Skin epidermis (tissue), 12 donors: ENCODE measurements around the gene DNHD1.

Experiments
- H3K27ac ChIP-seq, 21 experiments: fragments of 200-600 bp; sonication (generic) in 11 of 21; one replicate each; pipeline ENCODE4 v1.5.0; 2020; ENCODE audit warnings: mild to moderate bottlenecking in 3 of 21, inconsistent platforms in 2 of 21, moderate library complexity in 2 of 21
- H3K4me3 ChIP-seq, 7 experiments: fragments of 200-600 bp; sonication (generic) in 2 of 7; one replicate each; pipeline ENCODE4 v1.5.0; 2020; ENCODE audit warnings: inconsistent platforms in 2 of 7, mild to moderate bottlenecking in 2 of 7, moderate library complexity in 1 of 7

Gene DNHD1, protein sequence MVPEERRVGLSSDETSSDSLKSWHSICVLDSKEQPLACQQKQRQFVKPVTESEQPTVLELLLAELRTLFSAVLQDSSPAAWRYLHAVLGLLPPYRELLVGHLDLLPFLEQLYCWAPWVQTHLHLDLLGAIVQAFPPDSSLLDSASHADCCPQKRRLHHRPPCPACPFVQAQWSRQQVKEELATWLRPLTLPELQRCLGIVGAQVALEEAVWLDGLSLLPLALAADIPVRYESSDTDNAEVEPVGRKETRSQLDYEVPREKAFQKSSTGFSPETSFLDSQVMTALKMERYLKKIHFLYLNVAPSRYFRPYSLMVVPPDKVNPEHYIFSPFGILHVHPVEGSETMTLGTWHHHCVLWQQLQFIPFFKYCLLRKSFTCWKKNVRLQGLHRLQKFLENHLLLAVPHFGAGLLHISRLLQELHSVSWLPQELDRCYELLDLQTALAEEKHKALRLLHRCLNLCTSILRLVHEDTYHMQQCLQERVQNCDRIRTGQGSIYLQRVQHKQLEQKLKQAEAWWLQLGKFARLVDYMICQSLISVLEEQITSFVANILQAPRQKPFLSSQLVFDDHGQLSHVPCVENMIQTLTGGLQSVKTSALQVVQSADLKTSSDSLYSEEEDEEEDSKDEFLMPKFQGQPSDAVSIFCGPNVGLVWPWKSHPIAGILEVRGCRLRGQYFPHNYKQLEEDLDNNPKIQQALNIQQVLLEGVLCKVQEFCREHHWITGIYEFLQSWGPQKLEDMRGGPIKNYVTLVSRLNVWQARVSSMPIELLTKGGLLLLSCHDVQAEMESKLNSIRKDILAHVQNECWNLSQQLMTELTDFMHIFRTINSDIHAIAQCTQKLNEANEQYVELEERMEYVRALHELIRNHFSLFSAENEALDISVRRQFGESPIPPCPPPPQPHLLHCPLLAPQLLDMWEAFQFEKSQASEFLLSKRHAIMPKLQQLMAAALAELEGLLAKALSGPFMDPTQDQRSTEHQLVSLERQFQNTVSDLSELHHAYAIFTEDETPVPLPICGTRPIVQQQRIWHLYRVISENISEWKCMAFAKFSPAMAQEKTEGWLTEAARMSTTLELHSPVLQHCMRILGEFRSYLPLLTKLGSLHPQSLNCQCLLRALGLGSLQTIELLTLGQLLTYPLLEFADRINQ (N-terminal part only)

DNA sequence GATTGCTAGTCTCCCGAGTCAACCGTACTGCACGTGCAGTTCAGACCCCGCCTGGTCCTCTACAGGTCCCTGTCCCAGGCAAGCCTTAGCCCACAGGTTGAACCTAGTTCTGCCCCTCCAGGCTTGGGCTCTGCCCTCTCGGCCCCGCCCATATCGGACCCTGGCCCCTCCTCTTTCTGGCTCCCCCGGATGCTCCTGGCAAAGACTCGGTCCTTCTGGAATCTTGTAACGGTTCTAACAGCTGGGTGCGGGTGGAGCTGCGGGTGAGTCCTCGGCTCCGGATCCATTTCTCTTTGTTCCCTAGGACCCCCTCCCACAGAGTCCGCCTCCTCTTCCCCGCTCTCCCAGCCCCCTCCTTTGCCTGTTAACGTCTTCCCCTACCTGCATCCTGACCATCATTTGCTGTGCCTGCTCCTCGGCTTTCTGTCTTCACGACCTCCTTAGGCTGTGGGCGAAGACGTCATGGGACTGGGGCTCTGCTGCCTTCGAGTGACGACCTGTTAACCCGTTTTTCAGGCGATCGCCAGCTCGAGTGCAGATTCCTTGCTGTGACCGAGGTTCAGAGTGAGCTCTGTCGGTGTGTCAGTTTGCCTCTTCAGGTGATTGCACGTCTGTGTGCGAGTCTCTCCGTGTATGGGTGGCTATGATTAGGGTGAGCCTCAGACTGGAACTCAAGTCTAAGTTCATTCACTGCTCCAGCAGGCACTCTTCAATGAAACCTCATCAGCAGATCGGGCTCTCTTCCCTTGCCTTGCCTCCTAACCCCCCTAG is at the start of gene DNHD1:
DNHD1 (plus strand) TSS at position 212 of the 771 bp plus-strand sequence. CDS start 936 bp downstream, outside the sequence.
- Histone ChIP-seq H3K4me3 (no peak within 1 kb of the TSS), H3K27ac (no peak within 1 kb of the TSS)

DNA sequence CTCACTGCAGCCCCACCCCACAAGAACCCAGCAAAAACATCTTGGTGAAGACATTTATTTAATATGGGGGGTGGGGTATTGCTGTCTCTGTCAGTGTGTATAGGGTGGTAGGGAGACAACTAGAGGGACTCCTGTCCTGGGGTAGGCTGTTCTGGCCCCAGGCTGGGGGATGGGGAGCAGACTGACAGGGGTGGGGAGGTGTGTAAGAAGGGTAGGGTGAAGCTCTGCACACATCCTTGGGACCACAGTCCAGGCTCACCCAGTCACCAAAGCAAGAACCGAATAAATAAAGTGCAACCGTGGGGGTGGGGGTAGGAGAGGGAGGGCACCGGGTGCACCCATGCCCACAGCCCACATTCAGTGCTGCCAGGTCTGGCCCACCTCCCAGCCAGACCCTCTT is 48.5 kb upstream of the DNHD1 start:
- H3K4me3 ChIP-seq, result no peak overlapping the region
- no peak overlapping the region for H3K27ac ChIP-seq

DNA sequence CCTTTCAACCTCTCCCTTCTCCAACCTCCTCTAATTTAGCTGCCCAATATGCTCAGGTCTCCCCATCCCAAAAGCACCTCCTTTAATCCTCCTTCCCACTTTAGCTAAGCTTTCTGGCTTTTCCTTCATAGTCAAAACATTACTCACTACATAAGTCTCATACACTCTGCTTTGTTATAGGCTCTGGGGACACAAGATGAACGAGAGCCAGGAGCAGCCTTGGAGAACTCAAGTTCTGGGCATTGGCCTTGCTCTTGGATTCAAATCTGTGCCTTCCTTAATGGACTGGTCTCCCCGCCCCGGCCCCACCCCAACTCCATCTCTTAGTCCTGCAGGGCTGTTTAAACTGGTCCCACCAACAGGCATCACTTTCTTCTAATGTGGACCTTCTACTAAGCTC is 44.9 kb upstream of the DNHD1 start:
- no peak overlapping the region for H3K4me3 ChIP-seq
- H3K27ac ChIP-seq, result no peak overlapping the region

DNA sequence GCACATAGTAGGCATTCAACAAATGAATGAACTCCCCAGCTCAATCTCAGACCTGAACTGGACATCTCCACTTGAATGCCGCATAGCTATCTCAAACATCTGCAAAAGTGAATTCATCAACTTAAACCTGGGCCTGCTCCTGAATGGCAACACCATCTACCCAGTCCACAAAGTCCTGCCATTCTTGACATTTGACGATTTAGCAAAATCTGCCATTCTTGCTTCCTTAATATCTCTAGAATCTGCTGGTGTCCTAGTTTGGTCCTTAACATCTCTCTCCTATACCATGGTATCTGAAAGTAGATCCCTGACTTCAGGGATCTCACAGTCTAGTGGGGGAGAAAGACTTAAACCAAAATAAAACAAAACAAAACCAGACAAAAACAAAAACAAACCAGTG is 43.9 kb upstream of the DNHD1 start:
- H3K4me3 ChIP-seq, result no peak overlapping the region
- no peak overlapping the region for H3K27ac ChIP-seq

DNA sequence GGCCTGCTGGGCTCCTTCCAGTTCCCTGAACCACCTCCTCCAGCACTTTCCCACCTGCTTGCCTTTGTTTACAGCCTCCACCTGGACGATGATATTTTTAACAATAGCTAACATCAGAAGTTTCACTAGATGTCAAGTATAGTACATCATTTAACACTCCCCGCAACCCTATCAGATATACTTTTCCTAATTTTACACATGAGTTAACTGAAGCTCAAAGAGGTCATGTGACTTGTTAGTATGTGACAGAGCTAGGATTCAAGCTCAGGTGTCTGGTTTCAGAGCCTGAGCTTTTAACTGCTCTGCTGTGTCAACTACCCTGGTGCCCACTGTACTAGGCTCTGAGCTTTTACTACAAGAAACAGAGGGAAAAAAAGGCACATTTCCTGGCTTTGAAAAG is 42.0 kb upstream of the DNHD1 start:
- Histone ChIP-seq H3K27ac (no peak overlapping the region), H3K4me3 (no peak overlapping the region)

DNA sequence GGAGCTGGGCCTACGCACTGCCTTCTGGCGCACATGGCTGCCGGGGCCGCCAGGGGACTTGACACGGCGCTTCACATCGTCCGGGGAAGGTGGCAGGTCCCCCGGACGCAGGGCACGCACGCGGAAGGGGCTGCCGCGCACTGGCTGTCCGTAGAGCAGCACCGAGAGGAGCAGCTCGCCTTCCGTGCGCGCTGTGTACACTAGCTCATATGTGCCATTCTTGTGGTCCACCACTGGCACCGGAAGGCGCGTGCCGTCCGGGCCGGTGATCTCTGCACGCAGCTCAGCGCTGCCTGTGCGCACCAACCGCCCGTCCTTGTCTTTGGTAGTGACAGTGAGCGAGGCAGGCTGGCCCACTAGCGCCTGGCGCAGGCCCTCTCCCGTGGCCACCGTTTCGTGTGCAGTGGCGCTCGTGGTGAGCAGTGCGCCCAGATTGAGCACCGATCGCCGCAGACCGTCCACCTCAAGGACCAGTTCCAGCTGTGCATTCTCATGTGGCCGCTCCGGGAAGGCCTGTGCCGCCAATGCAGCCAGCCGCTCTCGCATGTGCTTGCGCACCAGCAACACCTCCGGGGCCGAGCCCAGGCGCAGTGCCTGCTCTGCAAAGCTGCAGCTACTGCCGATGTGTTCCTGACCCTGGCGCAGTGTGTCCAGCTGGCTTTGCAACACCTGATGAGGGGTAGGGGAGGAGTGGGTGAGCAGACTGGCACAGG is 40.6 kb upstream of the DNHD1 start:
- H3K4me3 ChIP-seq, result no peak overlapping the region

DNA sequence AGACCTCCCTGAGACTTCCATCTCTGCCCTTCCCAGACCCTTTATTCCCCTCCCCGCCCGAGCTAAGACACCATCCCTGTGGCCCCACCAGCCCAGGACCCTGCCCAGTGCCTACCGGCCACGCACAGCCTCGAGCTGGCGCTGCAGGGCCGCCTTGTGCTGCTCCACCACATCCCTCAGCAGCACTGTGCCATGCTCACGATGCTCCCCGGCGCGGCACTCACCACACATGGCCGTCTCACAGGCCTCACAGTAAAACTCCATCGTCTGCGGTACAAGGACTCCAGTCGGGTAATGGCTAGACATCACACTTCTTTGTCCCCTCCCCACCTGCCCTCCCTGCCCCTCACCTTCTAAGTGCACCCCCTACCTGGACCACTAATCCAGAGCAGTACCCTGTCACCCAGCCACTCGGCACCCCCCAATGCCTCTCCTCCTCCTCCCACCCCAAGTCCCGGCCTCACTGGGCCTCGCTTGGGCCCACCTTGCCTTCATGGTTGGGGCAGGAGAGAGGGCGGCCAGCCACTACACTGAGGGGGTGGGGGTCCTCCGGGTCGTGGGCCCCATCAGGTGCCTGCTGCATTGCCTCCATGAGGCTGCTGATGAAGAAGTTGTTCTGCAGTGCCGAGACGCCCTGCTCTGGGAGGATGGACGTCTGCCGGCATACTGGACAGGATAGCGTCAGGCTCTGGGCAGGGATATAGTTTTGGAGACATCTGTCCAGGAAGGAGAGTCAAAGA is 39.3 kb upstream of the DNHD1 start:
- no peak overlapping the region for H3K4me3 ChIP-seq
- no peak overlapping the region for H3K27ac ChIP-seq

More for the DNA sequence above, 40.6 kb upstream of the DNHD1 start:
- H3K27ac ChIP-seq, result no peak overlapping the region

DNA sequence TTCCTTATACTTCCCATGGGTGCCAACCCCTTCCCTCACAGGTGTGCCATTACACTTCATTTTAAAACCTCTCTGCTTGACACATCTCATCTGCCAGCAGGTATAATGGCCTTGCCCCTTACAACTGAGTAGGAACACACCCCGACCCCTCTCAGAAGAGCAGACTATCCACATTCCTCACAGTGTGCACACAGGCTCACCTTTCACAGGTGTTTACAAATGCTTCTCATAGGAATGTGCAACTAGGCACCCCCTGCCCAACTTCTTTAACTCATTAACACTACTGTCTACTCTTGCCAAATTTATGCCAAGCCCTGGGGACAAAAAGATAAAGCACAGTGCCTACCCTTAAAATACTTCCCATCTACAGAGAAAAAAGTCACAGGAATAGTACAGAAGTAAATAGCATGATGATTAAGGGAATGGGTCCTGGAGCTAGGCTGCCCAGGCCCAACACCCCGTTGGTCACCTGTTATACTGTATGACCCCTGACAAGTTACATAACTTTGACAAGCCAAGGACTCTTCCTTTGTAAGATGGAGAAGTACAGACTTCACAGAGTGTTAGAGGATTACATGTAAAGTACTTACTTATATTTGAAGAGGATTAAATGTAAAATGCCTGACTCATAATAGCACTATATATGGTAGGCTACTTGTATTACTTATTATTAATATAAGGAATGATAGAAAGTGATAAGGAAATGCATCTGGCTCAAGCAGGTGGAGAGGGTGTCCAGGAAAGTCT is 38.6 kb upstream of the DNHD1 start:
- Histone ChIP-seq H3K4me3 (no peak overlapping the region), H3K27ac (no peak overlapping the region)

DNA sequence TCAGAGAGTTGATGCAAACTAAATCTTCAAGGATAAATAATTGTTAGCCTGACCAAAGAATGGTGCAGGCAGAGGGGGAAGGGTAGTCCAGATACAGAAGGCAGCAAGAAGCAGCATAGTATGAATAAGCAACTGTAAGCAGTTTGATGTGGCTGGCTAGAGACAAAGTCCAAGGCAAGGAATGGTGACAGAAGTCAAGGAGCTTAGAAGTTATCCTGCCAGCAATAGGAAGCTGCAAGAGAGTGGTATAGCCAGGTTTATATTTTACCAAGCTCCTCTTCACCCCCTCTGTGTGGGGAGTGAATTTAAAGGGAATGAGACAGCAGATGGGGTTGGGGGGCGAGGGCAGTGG is 38.0 kb upstream of the DNHD1 start:
- Histone ChIP-seq H3K27ac (no peak overlapping the region), H3K4me3 (no peak overlapping the region)

DNA sequence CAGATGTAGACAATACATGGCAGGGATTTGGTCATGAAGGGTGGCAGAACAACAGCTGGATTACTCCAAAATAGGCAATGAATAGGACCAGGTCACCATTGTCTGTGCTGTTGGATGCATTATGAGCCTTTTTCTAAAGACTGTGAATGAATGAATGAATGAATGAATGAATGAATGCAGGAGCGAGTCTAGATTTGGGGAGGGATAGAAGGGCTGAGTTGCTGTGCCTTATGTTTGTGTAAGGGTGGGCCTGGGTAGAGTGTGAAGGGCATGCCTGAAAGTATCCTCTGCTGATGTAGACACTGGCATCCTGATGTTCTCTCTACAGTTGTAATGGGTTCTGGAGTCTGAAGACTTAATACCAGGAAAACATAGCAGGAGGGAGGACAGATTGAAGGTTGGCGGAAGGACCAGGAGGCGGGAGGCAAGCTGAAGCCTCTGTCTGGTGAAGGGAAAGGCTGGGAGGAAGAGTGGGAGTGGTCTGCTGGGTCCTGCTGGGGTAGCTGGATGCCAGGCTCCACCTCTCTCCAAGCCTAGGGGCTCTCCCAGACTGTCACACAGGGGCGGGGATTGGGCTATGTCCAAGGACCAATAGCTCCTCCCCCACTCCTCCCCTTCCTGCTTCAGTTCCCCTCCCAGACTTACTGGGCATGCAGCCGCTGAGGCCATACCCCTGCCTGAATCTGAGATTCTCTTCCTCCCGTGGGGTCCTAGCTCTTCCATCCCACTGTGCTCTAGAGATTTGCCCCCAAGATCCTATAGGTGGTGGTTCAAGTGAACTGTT is 28.2 kb upstream of the DNHD1 start:
- peak overlapping the region in 7 of 21 experiments; percentile 10 to 66 (median 41) for H3K27ac ChIP-seq
- H3K4me3 ChIP-seq, result no peak overlapping the region

DNA sequence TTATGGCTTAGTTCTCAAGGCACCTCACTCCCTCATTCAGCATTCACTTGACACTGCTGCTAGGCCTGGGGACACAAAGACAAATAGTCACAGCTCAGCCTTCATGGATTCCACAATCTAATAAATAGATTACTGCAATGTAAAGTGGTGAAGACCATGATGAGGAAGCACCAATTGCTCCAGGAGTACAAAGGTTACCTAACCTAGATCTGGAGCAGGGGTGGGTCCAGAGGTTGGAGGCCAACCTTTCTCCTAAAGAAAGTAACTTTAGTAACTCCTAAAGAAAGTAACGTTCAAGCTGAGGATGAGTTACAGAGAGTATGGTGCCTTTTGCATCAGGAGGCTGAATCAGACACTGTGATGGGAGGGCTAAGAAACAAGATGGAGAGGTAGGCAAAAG is 27.5 kb upstream of the DNHD1 start:
- H3K27ac ChIP-seq, result peak overlapping the region in 6 of 21 experiments; percentile 10 to 66 (median 42)
- H3K4me3 ChIP-seq, result no peak overlapping the region

DNA sequence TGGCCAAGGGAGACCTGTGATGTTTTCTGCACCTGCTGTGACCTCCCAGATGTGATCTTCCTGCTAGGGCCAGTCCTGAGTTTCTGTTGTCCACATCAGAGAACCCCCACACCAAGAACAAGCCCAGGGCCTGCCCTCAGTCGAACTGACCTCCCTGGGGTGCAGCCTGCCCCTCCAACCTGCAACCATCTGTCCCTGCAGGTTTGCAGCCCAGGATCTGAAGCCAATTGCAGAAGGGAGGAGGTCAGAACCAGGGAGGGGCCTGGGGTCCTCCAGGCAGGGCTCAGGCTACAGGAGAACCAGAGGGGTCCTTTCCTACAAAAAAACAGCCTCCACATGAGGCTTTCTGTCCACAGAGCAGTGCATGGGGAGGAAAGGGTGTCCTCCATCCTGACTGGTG is 24.1 kb upstream of the DNHD1 start:
- Histone ChIP-seq H3K4me3 (peak overlapping the region; percentile 55 to 83 (median 69)), H3K27ac (peak overlapping the region in 17 of 21 experiments; percentile 8 to 94 (median 84))

DNA sequence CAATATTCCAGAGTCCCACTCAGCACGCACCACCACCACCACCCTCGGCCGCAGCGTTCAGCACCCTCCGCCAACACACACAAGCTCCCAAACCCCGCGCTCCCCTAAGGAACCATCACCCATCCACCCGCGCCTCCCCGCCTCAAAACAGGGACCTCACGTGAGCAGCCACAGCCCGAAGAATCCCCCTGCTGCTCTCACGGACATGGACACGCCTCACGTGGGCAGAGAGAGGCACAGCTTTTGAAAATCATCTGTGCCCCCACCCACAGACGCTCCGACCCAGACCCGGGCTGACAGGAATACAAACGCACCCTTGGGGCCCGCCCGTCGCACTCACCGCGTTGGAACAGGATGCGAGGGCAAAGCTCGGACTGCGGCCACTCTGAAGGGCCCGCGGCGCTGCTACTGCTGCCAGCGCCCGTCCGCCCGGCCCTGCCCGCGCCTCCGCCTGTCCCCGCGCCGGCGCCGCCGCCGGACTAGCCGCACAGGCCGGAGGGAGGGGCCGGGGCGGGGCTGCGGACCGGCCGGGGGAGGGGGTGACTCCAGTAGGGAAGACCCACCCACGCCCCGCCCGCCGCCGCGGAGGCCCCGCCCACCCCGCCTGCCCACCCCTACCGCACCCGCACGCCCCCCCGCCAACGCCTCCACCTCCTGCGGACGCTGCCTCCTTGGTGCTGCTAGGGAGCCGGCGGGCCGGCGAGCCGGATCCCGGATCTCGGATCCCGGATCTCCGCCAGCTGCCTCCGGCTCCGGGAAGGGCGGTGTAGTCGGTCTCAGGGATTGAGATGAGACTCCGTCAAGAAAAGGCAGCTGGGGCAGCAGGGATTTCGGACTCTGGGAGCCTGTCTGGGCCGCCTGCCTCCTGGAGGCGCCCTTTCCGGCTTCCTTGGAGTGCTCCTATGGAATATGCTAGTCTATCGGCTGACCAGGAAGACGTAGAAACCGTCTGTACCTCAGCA is 23.3 kb upstream of the DNHD1 start, which contains the start of gene TRIM3:
TRIM3 (minus strand) TSS at position 491 of the 962 bp plus-strand sequence. CDS start 8,246 bp downstream, outside the sequence.
- peak within 1 kb of the TSS; percentile 51 to 94 (median 85) for H3K27ac ChIP-seq
- peak within 1 kb of the TSS; percentile 55 to 83 (median 69) for H3K4me3 ChIP-seq

DNA sequence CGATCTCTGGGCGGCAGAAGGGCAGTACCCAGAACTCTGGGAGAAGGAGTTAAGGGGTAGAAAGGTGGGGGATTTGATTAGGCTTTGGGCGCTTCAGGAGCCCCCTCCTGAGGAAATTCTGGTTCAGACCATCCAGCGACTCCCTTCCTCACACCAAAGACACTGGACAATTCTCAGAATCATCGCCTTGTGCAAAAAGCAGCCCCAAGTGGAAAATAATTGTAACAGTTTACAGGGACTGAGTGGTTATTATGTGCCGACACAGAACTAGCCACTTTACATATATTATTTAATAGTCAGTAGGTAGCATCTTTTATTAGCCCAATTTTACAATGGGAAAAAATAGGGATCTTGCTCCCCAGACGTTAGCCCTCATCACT is 22.7 kb upstream of the DNHD1 start:
- Histone ChIP-seq H3K27ac (peak overlapping the region; percentile 40 to 94 (median 85)), H3K4me3 (peak overlapping the region; percentile 55 to 83 (median 69))

DNA sequence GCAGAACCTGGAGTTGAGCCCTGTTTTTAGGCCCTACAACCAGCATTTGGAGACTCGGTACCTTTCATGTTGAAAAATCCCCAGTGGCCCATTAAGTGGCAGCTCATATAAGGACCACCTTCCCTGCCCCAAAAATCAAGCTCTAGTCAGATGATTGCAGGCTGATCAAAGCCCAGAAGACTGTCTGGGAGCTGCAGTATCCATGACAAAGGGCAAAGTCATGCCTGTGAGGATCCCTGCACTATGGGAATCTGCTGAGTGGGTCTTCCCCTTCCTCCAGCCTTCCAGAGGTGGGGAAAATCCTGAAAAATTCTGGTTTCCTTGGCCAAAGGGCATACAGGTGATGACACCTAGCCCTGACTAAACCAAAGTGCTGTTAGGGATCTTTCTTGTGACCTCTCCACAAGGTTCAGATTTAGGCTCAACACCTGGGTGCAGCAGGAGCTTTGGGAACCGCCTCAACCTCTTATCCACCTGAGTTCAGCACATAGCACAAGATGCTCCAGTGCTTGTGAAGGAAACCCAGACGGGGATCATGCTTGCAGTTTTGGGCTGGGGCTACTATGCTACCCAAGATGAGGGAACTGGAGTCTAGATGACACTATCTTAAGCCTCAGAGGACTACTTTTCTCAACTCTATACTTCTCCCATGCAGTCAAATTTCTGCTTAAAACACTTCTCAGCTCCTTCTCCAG is 22.1 kb upstream of the DNHD1 start:
- Histone ChIP-seq H3K27ac (peak overlapping the region in 18 of 21 experiments; percentile 36 to 94 (median 86)), H3K4me3 (peak overlapping the region in 1 of 7 experiments; percentile 83)
